HCT116 (cell line): Measurements from ENCODE around the gene ADARB1. TPM values are rescaled to one million over a fixed set of nuclear protein-coding genes. Genes with fewer than 3 reads are reported as not detected.

Experiments
- ATAC-seq: fragments of 200-7000 bp; cut with Tn5 transposase; 2 replicates; pipeline ENCODE4 v1.9.1; 2020; ENCODE audit warnings: mild to moderate bottlenecking, moderate library complexity
- BruUV-seq: library from RNA; stranded (reverse); fragments of 400-500 nt; replicated peaks from 2 replicates; lab custom pipeline; 2021; lab: Mats Ljungman, UMichigan
- CTCF ChIA-PET: fragments of 300-600 bp; sonication (Branson Sonifier 250); formaldehyde crosslinking; loops from one replicate; lab custom pipeline; 2021; ENCODE audit warnings: antibody characterized with exemption; lab: Charles Lee
- POLR2A ChIA-PET: fragments of 300-600, 350-600 bp; sonication (Branson Sonifier 250); formaldehyde crosslinking; loops from one replicate; lab custom pipeline; 2021; ENCODE audit warnings: antibody characterized with exemption; lab: Charles Lee
- RAD21 ChIA-PET, 2 experiments: fragments of 300-600 bp; sonication (Branson Sonifier 250); formaldehyde crosslinking; loops; one replicate each; lab custom pipeline; 2023; ENCODE audit warnings: low total read pairs in 2 of 2; ENCODE audit not compliant: uncharacterized antibody in 2 of 2, unreplicated experiment in 2 of 2, low non-redundant PET in 1 of 2; lab: Charles Lee
- DNase-seq: peaks from one replicate; pipeline ENCODE4 v3.0.0-alpha.2; 2010; ENCODE audit warnings: low read depth, low spot score
- H2AFZ ChIP-seq: fragments of 200-600 bp; shearing (Covaris generic), sonication (generic); 2 replicates; pipeline ENCODE4 v1.6.1; 2017; ENCODE audit warnings: low read depth, mixed run types, mixed read lengths, antibody characterized with exemption, low read length; ENCODE audit not compliant: poor library complexity, severe bottlenecking
- H3K27ac ChIP-seq: 2 replicates; pipeline ENCODE4 v1.5.1; 2012; ENCODE audit warnings: low read depth, low read length
- H3K27me3 ChIP-seq: fragments of 200-600 bp; sonication (generic); 2 replicates; pipeline ENCODE4 v1.6.1; 2016; ENCODE audit warnings: mixed run types, low read length, mixed read lengths; ENCODE audit not compliant: insufficient read depth
- H3K36me3 ChIP-seq, 2 experiments: fragments of 200-500 bp in 1 of 2; fragments of 200-600 bp in 1 of 2; sonication (Bioruptor generic) in 1 of 2; sonication (generic) in 1 of 2; 2 replicates each; pipeline versions ENCODE4 v1.5.1 to v1.6.1; 2014 to 2016; ENCODE audit warnings: low read length in 2 of 2, inconsistent platforms in 1 of 2, mixed read lengths in 1 of 2, mixed run types in 1 of 2; ENCODE audit not compliant: insufficient read depth in 2 of 2, control insufficient read depth in 1 of 2
- H3K4me1 ChIP-seq, 2 experiments: fragments of 200-600 bp in 1 of 2; sonication (generic) in 1 of 2; 2 replicates each; pipeline versions ENCODE4 v1.5.1 to v1.6.1; 2012 to 2017; ENCODE audit warnings: low read length in 2 of 2, inconsistent platforms in 1 of 2, mild to moderate bottlenecking in 1 of 2, mixed read lengths in 1 of 2, mixed run types in 1 of 2, moderate library complexity in 1 of 2; ENCODE audit not compliant: insufficient read depth in 2 of 2, control insufficient read depth in 1 of 2
- H3K4me2 ChIP-seq: fragments of 200-600 bp; sonication (generic); 2 replicates; pipeline ENCODE4 v1.6.1; 2017; ENCODE audit warnings: mixed run types, low read length, mixed read lengths
- H3K4me3 ChIP-seq, 2 experiments: fragments of 200-600 bp in 1 of 2; sonication (generic) in 1 of 2; replicated peaks in 1 of 2; 2 replicates each; pipeline ENCODE4 v1.5.1; 2011 to 2016; ENCODE audit warnings: low read length in 2 of 2, control low read depth in 1 of 2, low read depth in 1 of 2, mild to moderate bottlenecking in 1 of 2, mixed read lengths in 1 of 2, mixed run types in 1 of 2
- H3K79me2 ChIP-seq: fragments of 200-600 bp; sonication (generic); 2 replicates; pipeline ENCODE4 v1.6.1; 2017; ENCODE audit warnings: mild to moderate bottlenecking, mixed run types, low read length, moderate library complexity, mixed read lengths; ENCODE audit not compliant: insufficient read depth
- H3K9ac ChIP-seq: fragments of 200-600 bp; sonication (generic); 2 replicates; pipeline ENCODE4 v1.6.1; 2016; ENCODE audit warnings: low read length, mixed read lengths
- H3K9me2 ChIP-seq: fragments of 200-600 bp; sonication (generic), shearing (Covaris generic); 2 replicates; pipeline ENCODE4 v1.6.1; 2017; ENCODE audit warnings: mixed run types, mild to moderate bottlenecking, moderate library complexity; ENCODE audit not compliant: insufficient read depth
- H3K9me3 ChIP-seq, 2 experiments: fragments of 200-500 bp in 1 of 2; fragments of 200-600 bp in 1 of 2; sonication (Bioruptor generic) in 1 of 2; sonication (generic) in 1 of 2; 2 replicates each; pipeline ENCODE4 v1.6.1; 2014 to 2017; ENCODE audit warnings: low read length in 2 of 2, mixed read lengths in 2 of 2, inconsistent platforms in 1 of 2, low read depth in 1 of 2, mild to moderate bottlenecking in 1 of 2, mixed run types in 1 of 2, moderate library complexity in 1 of 2; ENCODE audit not compliant: control insufficient read depth in 1 of 2, insufficient read depth in 1 of 2
- H4K20me1 ChIP-seq: fragments of 200-600 bp; sonication (generic), shearing (Covaris generic); 2 replicates; pipeline ENCODE4 v1.6.1; 2017; ENCODE audit warnings: mixed run types, mild to moderate bottlenecking, moderate library complexity; ENCODE audit not compliant: insufficient read depth
- EGR1 ChIP-seq: IDR thresholded peaks from 2 replicates; pipeline ENCODE4 v1.6.1; 2012; ENCODE audit warnings: low read depth
- EZH2phosphoT487 ChIP-seq: fragments of 200-600 bp; IDR thresholded peaks from 2 replicates; pipeline ENCODE4 v1.6.1; 2018; ENCODE audit warnings: antibody characterized with exemption, borderline replicate concordance
- FOSL1 ChIP-seq: IDR thresholded peaks from 2 replicates; pipeline ENCODE4 v1.6.1; 2012; ENCODE audit warnings: low read depth
- POLR2A ChIP-seq: IDR thresholded peaks from 2 replicates; pipeline ENCODE4 v1.7.0; 2011; ENCODE audit warnings: borderline replicate concordance; ENCODE audit not compliant: insufficient read depth, insufficient read length; ENCODE audit errors: extremely low read depth
- POLR2AphosphoS5 ChIP-seq: IDR thresholded peaks from 2 replicates; pipeline ENCODE4 v1.6.1; 2011; ENCODE audit warnings: mild to moderate bottlenecking, low read depth, low read length, moderate library complexity
- TCF7L2 ChIP-seq: IDR thresholded peaks from 2 replicates; pipeline ENCODE4 v1.7.0; 2011; ENCODE audit warnings: borderline replicate concordance, inconsistent platforms; ENCODE audit not compliant: insufficient read depth, insufficient read length; ENCODE audit errors: extremely low read depth
- ZBTB33 ChIP-seq: IDR thresholded peaks from 2 replicates; pipeline ENCODE4 v1.6.1; 2011; ENCODE audit warnings: mild to moderate bottlenecking, low read length, moderate library complexity; ENCODE audit not compliant: insufficient replicate concordance; ENCODE audit errors: extremely low read depth
- ZFX ChIP-seq: fragments of 450-650 bp; IDR thresholded peaks from 2 replicates; pipeline ENCODE4 v1.6.1; 2017
- intact Hi-C: fragments of 100-400 bp; cut with micrococcal nuclease; formaldehyde crosslinking; loops from 2 replicates; pipeline ENCODE4 v1.10.0; 2022
- total RNA-seq: library from RNA; stranded (reverse); gene quantifications from one replicate; pipeline ENCODE4 v1.2.1, GENCODE V29; 2021; ENCODE audit not compliant: unreplicated experiment
- TF ChIP-seq, protein P1 (sequence below), 3 experiments: fragments of 200-600 bp in 1 of 3; sonication (generic) in 1 of 3; IDR thresholded peaks in 2 of 3; conservative IDR thresholded peaks in 1 of 3; 2 replicates each; pipeline ENCODE4 v1.5.1; 2012 to 2017; ENCODE audit warnings: low read depth in 2 of 3, low read length in 2 of 3, antibody characterized with exemption in 1 of 3, borderline replicate concordance in 1 of 3, control low read depth in 1 of 3, mild to moderate bottlenecking in 1 of 3, mixed read lengths in 1 of 3, mixed run types in 1 of 3, moderate library complexity in 1 of 3; ENCODE audit not compliant: insufficient read depth in 1 of 3
- TF ChIP-seq, protein P2 (sequence below): IDR thresholded peaks from 2 replicates; pipeline ENCODE4 v1.6.1; 2012; ENCODE audit warnings: low read depth
- TF ChIP-seq, protein P3 (sequence below): IDR thresholded peaks from 2 replicates; pipeline ENCODE4 v1.6.1; 2012

The ADARB1 gene
- total RNA-seq, 1 experiment from 2014 or later, result 13.5 TPM

GRCh38 chr21:45196620-45197019 is 122.2 kb downstream of the ADARB1 start:
- Histone ChIP-seq H3K4me3 (no peak overlapping the region), H3K9me2 (no peaks in the 10 kb centered on the region), H3K27me3 (no peaks in the 10 kb centered on the region)
- no peak for DNase-seq
- TF ChIP-seq TCF7L2 (no peak), EGR1 (no peak), EZH2phosphoT487 (no peak), FOSL1 (no peak)
- TF ChIP-seq, protein P1, sequence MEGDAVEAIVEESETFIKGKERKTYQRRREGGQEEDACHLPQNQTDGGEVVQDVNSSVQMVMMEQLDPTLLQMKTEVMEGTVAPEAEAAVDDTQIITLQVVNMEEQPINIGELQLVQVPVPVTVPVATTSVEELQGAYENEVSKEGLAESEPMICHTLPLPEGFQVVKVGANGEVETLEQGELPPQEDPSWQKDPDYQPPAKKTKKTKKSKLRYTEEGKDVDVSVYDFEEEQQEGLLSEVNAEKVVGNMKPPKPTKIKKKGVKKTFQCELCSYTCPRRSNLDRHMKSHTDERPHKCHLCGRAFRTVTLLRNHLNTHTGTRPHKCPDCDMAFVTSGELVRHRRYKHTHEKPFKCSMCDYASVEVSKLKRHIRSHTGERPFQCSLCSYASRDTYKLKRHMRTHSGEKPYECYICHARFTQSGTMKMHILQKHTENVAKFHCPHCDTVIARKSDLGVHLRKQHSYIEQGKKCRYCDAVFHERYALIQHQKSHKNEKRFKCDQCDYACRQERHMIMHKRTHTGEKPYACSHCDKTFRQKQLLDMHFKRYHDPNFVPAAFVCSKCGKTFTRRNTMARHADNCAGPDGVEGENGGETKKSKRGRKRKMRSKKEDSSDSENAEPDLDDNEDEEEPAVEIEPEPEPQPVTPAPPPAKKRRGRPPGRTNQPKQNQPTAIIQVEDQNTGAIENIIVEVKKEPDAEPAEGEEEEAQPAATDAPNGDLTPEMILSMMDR (IDR thresholded peaks at IDR 0.05 in 2 of 3, conservative IDR thresholded peaks at IDR 0.05 in 1 of 3; ENCODE audit: borderline replicate concordance in 1 of 3, insufficient read depth in 1 of 3, low read depth in 2 of 3, low read length in 2 of 3), result no peak
- TF ChIP-seq, all 23 proteins: peak for 0
- no peaks in the 10 kb centered on the region for H3K79me2 ChIP-seq
- H3K9ac ChIP-seq, result no peak overlapping the region
- BruUV-seq, result no TSS peak
- H3K27ac ChIP-seq, result no peak overlapping the region
- CTCF ChIA-PET, result no interaction called here
- H3K9me3 ChIP-seq, result no peaks in the 10 kb centered on the region
- no peaks in the 10 kb centered on the region for H4K20me1 ChIP-seq
- H3K4me2 ChIP-seq, result no peak overlapping the region
- RAD21 ChIA-PET, result no interaction called here
- intact Hi-C loops, result no loop called here
- H2AFZ ChIP-seq, result no peak overlapping the region
- no peaks in the 10 kb centered on the region; a peak in 1 of 4 replicates for H3K4me1 ChIP-seq
- no peaks in the 10 kb centered on the region for H3K36me3 ChIP-seq
- POLR2A ChIA-PET, result no interaction called here
- no peak for ATAC-seq

GRCh38 chr21:45199201-45199600 is 124.8 kb downstream of the ADARB1 start:
- POLR2A ChIA-PET, result no interaction called here
- no peaks in the 10 kb centered on the region for H3K27me3 ChIP-seq
- intact Hi-C loops, result no loop called here

More at GRCh38 chr21:45199201-45199600, 124.8 kb downstream of the ADARB1 start:
- no peaks in the 10 kb centered on the region for H3K79me2 ChIP-seq
- RAD21 ChIA-PET, result no interaction called here
- H3K9ac ChIP-seq, result no peak overlapping the region
- H3K4me1 ChIP-seq, result no peaks in the 10 kb centered on the region; a peak in 1 of 4 replicates
- CTCF ChIA-PET, result no interaction called here
- no peaks in the 10 kb centered on the region for H4K20me1 ChIP-seq
- H2AFZ ChIP-seq, result no peak overlapping the region
- H3K9me3 ChIP-seq, result no peaks in the 10 kb centered on the region
- H3K27ac ChIP-seq, result no peak overlapping the region
- BruUV-seq, result no TSS peak
- no peaks in the 10 kb centered on the region for H3K36me3 ChIP-seq
- no peak overlapping the region for H3K4me2 ChIP-seq
- no peak for ATAC-seq
- no peaks in the 10 kb centered on the region for H3K9me2 ChIP-seq
- TF ChIP-seq, protein P2, sequence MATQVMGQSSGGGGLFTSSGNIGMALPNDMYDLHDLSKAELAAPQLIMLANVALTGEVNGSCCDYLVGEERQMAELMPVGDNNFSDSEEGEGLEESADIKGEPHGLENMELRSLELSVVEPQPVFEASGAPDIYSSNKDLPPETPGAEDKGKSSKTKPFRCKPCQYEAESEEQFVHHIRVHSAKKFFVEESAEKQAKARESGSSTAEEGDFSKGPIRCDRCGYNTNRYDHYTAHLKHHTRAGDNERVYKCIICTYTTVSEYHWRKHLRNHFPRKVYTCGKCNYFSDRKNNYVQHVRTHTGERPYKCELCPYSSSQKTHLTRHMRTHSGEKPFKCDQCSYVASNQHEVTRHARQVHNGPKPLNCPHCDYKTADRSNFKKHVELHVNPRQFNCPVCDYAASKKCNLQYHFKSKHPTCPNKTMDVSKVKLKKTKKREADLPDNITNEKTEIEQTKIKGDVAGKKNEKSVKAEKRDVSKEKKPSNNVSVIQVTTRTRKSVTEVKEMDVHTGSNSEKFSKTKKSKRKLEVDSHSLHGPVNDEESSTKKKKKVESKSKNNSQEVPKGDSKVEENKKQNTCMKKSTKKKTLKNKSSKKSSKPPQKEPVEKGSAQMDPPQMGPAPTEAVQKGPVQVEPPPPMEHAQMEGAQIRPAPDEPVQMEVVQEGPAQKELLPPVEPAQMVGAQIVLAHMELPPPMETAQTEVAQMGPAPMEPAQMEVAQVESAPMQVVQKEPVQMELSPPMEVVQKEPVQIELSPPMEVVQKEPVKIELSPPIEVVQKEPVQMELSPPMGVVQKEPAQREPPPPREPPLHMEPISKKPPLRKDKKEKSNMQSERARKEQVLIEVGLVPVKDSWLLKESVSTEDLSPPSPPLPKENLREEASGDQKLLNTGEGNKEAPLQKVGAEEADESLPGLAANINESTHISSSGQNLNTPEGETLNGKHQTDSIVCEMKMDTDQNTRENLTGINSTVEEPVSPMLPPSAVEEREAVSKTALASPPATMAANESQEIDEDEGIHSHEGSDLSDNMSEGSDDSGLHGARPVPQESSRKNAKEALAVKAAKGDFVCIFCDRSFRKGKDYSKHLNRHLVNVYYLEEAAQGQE, result no peak
- TF ChIP-seq POLR2AphosphoS5, result no peak
- TF ChIP-seq, protein P3, sequence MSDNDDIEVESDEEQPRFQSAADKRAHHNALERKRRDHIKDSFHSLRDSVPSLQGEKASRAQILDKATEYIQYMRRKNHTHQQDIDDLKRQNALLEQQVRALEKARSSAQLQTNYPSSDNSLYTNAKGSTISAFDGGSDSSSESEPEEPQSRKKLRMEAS, result no peak
- TF ChIP-seq ZBTB33, result no peak
- no peak for TF ChIP-seq TCF7L2
- no peak for TF ChIP-seq FOSL1
- no peak for TF ChIP-seq POLR2A
- no peak for TF ChIP-seq ZFX
- TF ChIP-seq EZH2phosphoT487, result no peak
- DNase-seq, result no peak
- no peak overlapping the region for H3K4me3 ChIP-seq
